Measurements from ENCODE around the gene CD164L2.
A peak's percentile ranks its signal among the peaks of the same experiment; 100 is the strongest.
"Not testable (repeated sequence)": the region's sequence is repeated elsewhere in the genome, so short reads cannot be mapped to it uniquely, and the experiment has no call there.

Gene CD164L2

DNA sequence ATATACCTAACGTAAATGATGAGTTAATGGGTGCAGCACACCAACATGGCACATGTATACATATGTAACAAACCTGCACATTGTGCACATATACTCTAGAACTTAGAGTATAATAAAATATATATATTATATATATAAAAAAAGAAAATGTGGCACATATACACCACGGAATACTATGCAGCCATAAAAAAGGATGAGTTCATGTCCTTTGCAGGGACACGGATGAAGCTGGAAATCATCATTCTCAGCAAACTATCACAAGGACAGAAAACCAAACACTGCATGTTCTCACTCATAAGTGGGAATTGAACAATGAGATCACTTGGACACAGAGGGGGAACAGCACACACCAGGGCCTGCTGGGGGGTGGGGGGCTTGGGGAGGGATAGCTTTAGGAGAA lies 1.7 kb upstream of the CD164L2 start:
- not testable (repeated sequence) for DNase-seq (ENCODE audit: low read depth)

DNA sequence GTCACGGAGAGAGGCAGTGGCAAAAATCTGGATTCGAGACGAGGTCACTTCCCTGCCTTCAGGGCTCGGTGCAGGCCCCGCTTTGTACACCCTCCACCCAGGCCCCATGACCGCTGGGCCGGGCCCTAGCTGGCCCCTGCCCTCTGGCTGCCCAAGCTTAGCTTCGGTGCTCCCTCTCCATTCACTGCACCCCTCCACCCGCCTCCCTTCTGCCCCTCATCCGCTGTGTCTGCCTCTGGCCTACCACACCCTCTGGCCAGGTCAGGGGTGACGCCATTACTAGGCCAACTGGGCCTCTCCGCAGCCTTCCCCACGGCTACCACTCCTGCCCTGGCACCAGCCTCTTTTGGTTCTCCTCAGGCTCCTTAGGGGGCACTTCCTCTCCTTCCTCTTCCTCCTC lies 528 bp upstream of the CD164L2 start:
- DNase-seq (ENCODE audit: low read depth): no peak

DNA sequence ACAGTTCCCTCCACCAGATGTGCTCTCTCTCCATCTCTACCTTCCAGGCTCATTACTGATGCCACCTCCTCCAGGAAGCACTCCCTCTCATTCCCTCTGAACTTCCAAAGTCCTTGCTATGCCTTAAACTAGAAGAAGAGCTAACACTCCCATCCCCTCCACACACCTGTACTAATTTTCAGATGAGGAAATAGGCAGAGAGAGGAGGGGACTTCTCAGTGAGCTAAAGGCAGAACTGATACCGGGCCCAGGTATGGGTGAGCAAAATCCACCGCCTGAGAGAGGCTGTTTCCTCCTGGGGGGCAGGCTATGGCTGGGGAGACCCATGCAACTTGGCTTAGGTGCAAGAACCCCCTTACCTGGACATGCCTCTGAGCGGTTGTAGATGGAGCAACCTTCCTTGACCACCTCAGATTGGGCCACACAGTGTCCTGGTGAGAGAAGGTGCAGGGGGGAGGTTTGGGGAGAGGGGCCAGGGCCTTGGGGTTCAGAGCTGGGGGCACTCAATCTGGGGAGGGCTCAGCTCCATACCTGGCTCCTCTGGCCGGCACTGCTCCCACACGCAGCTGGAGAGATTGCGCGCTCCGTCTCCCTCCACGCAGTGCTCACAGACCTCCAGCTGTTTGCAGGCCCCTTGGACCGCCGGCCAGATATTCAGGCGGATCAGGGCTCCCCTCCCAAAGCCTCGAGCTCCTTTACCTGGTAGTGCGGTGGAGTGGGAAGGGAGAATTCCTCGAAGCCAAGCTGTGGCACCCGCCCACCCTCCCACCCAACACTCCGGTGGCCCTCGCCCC lies 967 bp downstream of the CD164L2 start:
- no peak for DNase-seq (ENCODE audit: low read depth)

DNA sequence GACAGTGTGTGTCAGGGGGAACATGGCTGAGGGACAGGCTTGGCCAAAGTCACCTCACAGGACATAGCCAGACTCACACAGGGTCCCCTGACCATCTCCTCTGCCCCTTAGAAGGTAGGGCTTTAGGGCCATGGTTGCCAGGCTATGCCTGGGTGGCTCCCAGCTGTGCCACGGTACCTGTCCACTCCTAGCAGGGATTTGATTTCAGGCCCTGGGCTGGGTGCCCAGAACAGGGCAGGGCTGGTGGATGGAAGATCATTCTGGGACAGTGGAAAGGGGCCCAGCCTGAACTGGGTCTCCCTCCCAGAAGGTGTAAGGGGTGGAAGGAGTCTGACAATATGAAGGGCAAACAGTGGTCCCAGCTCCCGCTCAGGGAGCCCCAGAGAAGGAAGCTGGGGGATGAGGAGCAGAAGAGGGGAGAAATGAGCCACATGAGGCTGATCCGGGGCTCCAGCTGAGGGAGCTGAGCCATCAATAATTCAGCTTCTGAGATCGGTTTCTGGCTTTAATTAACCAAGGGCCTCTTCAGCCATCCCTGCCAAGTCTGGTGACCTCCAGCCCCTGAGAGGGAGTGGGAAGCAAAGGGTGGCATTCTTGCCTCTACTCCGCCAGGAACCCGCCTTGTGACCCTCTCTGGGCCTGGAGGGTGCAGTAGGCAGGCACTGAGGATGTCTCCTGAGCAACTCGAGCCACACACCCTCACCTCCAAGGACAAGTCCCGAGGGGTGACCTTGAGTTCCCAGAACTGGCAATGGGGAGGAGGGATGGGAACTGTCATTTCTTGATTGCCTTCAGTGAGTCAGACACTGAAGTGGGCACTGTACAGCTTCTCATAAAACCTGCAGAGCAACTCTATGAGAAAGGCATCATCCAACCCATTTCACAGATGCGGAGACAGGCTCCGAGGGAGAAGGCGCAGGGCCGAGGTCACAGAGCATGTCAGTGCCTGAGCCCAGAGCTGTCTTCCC lies 2.1 kb downstream of the CD164L2 start:
- no peak for DNase-seq (ENCODE audit: low read depth)

DNA sequence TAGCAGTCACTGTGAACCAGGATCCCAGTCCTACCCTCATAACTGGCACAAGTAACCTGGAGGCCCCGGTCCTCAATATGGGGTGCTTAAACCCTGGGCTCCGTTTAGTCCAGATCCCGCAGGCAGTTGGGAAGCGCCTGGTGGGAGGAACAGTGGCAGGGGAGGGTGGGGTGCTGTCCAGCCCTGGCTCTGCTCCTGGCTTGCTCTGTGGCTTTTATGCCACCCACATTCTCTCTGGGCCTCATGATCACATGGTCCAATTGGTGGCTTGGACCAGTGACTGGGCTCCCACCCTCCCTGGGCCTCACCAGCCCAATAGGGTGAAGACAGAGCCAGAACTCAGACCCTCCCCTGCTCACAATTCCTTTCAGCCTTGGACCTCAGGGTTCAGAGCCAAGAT lies 2.9 kb downstream of the CD164L2 start:
- DNase-seq (ENCODE audit: low read depth): no peak

DNA sequence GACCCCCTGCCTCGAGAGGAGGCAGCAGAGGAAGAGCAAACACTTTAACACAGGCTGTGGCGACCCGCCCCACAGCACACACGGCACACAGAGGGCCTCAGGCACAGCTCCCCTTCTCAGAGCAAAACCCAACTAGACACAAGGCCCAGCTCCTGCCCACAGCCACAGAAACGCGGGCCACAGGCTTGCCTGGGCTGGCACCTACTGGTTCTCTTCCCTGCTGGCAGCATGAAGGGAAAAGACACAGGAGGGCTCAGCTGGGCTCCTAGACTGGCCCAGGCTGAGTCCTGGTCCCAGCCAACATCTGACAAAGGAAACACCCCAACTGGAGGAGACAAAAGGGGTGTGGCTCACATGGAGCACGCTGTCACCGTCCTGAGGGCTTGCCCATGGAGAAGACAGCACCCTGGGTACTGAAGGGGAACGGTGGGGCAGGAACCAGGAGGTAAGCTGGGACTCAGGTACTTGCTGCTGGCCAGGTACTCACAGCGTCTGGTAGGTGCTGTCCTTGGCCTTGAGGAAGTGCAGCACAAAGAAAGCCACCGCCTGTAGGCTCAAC lies 3.5 kb downstream of the CD164L2 start:
- no peak for DNase-seq (ENCODE audit: low read depth)

DNA sequence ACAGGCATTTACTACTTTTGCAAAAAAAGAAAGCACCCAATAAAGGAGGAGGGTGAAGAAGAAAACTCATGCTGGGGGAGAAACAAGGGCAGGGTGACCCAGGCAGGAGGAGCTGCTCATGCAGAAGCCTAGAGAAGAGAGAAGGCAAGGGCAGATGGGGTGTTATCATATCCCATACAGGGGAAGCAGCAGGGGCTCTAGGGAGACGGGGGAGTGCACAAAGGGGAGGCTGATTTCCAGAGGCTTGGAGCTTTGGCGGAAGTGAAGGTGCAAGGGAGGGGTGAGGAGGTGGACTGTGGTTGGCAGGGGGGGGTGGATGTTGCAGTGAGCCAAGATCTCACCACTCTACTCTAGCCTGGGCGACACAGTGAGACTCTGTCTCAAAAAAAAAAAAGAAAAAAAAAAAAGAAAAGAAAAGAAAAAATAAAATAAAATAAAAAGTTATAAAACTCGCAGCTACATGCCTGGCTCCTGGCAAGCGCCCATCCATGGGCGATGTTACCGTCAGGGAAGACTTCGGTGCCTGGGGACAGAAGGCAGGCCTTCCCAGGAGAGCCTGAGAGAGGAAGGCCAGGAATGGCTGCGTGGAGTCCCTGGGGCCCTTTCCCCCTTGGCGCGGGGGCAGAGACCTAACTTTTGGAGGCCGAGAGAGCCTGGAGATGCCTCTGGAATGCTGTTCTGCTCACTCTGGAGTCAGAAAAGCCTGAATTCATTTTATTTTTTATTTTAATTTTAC lies 5.2 kb downstream of the CD164L2 start:
- no peak for DNase-seq (ENCODE audit: low read depth)

DNA sequence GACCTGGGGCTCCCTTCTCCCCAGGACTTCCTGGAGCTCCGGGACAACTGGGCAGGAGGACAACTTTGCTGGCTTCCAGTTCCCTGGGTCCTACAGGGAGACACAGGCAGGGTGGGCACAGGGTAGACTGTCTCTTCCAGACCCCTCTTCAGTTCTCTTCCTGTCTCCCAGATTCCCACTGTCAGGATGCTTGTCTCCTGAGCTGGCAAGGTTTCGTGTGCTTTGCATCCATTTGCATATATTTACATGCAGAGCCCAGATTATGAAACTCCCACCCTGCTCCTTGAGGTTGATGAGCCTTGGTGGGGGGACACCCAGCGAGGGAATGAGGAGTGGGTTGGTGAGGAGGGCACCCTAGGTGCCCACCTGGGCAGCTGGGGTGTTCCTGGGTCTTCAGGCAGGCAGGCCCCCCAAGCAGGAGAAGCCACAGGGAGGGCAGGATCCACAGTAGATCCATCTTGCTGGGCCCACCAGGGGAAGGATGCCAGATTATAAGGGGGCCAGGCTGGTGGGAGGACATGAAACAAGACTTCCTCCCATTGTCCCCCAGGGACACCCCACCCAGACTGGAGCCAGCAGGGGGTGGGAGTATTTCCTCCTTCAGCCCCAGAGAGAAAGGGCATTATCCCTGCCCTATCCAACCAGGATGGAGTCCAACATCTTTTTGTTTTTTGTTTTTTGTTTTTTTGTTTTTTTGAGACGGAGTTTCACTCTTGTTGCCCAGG lies 8.6 kb downstream of the CD164L2 start, which contains the start of gene FCN3:
FCN3 (minus strand) TSS at position 463 of the 725 bp plus-strand sequence; CDS start at position 457, 6 bp downstream.
- DNase-seq (ENCODE audit: low read depth): no peak

DNA sequence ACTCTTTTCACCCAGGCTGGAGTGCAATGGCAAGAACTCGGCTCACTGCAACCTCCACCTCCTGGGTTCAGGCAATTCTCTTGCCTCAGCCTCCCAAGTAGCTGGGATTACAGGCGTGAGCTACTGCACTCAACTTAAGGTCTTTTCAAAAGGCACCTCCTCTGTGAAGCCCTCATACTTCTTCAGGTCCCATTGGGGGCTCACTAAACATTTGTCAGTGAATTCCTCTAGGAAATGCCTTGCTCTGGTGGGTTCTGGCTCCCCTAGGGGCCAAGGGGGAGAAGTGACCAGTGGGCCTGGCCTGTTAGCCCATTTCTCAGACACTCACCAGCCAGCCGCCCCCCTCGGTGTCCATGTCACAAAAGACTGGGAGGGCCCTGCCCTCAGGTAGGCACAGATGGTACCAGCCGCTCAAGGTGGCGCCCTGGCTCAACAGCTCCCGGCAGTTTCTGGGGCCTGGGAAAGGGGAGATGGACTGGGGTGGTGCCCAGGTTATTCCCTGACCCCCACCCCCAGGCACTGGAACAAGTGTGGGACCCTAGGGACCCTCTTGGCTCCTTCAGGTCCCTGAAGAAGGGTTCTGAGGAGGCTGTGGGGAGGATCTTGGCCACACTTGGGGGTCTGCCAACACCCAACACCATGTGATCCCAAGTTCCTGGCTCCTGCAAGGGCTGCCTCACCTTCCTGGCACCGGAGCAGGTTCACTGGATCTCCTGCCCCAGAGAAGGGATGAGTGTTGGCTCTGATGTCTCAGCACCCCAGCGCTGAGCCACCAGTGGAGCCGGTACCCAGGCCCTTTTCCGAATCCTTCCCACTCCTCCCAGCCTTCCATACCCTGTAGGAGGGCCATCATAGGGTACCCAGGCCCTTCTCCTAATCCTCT lies 10.1 kb downstream of the CD164L2 start:
- DNase-seq (ENCODE audit: low read depth): no peak

DNA sequence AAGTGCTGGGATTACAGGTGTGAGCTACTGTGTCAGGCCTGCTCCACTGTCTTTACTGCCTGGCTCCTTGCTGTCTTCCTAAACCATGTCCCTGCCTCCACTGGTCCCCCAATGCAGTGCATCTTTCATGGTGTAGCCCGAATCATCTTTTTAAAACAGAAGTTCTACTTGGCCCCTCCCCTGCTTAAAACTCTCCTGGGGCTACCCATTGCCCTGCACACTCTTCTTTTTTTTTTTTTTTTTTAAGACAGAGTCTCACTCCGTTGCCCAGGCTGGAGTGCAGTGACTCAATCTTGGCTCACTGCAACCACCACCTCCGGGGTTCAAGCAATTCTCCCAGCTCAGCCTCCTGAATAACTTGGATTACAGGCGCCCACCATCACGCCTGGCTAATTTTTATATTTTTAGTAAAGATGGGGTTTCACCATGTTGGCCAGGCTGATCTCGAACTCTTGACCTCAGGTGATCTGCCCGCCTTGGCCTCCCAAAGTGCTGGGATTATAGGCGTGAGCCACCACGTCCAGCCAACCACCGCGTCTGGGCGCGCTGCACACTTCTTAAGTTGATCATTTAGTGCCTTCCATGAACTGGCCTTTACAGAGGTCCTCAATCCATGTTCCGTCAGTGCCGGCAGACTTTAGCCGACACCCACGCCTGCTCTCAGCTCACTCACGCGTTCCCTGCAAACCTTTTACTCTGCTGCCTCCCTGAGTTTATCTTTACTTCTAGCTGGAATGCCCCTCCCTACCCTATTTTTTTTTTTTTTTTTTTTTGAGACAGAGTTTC lies 10.9 kb downstream of the CD164L2 start:
- no peak for DNase-seq (ENCODE audit: low read depth)

DNA sequence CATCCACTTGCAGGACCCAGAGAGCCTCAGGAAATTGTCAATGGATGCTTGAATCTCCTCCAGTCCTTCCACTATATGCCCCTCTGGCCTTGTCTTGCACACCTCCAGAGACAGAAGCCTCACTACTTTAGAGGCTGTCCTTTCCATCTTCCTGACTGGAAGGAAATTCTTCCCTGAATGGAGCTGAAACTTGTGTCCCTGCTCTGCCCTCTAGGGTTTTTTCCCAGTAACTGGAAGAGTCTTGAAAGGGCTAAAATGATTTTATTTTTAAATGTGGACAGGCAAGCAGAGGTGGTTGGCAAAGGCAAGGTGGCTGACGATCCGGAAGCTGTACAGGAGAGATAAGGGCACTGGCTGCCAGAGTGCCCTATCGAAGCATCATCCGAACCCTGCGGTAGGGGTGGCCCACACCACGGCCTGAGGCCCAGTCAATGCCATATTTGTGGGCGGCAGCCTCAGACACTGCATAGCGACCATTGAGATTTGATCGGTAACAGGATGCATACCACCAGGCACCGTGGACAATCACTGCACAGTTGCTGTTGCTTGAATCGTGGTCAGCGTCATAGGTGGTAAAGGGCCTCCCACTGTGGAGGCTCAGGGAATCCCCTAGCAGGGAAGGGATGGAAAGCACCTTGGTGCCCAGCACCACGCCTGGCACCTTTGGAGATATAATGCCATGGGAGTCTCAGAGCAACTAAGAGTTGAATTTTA lies 14.1 kb downstream of the CD164L2 start:
- DNase-seq (ENCODE audit: low read depth): no peak

DNA sequence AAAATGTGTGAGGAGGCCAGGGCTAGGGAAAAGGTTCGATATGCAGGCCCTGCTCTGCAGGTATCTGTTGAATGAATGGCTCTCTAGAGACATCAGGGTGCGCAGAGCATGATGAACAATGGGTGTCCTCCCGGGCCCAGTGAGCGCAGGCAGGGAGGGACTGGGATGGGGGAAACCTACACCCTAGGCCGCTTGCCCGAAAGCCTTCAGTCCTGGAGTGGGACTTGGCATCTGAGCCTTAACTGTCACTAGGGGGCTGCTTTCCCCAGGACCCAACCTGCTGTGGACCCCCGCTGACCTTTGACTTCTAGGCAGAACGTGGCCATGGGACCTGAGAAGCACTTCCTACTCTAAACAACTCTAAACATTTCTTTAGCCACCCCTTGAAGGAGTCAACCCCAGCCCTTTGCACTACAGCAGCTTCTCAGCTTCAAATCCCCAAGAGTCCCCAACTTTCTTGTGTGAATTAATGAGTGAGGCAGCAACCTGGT lies 15.9 kb downstream of the CD164L2 start:
- DNase-seq (ENCODE audit: low read depth): no peak

DNA sequence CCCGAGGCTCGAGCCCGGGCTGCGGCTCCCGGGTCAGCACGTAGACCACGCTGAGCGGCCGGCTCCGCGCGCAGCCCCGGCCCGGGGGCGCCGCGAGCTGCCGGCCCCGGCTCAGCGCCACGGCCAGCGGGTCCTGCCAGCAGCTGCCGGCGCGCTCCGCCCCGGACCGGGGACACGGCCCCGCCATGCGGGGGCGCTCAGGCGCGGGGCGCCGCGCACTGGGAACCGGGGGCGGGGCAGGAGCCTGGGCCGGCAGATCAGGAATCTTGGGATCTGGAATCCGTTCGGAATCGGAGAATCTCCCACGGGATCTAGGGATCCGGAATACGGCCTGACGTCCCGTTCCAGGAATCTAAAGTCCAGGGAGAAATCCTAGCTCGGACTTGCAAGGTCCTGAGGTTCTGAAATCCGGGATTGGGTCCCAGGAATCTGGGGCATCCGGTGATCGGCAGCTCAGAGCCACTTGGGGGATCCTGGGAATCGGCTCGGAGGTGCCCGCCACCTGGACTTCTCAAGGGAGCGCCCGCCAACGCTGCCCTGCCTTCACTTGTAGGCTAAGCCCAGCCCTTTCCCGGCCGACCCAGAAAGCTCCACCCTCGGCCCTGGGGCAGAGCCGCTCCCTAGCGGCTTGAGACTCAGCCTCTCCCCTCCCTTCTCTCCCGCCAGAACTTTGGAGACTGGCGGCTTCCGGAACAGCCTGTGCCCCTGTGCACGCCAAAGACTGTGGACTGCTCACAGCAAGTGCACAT lies 16.5 kb downstream of the CD164L2 start, which contains the start of gene MAP3K6:
MAP3K6 (minus strand) TSS at position 551 of the 749 bp plus-strand sequence; CDS start at position 187, 364 bp downstream.
- no peak for DNase-seq (ENCODE audit: low read depth)

DNA sequence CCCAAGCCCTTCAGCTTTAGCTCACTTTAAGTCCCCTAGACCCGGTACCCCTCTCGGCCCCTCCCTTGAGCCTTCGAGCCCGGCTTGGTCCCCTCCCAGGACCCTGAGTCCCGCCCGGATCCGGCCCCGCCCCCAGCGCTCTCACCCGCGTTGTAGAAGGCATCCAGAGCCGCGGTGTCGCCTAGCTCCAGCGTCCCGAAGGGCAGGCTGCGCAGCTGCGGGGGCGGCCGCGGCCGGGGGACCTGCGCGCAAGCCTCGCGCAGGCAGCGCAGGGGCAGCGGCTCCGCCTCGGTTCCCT lies 17.1 kb downstream of the CD164L2 start:
- peak; percentile 49 for DNase-seq (ENCODE audit: low read depth)

DNA sequence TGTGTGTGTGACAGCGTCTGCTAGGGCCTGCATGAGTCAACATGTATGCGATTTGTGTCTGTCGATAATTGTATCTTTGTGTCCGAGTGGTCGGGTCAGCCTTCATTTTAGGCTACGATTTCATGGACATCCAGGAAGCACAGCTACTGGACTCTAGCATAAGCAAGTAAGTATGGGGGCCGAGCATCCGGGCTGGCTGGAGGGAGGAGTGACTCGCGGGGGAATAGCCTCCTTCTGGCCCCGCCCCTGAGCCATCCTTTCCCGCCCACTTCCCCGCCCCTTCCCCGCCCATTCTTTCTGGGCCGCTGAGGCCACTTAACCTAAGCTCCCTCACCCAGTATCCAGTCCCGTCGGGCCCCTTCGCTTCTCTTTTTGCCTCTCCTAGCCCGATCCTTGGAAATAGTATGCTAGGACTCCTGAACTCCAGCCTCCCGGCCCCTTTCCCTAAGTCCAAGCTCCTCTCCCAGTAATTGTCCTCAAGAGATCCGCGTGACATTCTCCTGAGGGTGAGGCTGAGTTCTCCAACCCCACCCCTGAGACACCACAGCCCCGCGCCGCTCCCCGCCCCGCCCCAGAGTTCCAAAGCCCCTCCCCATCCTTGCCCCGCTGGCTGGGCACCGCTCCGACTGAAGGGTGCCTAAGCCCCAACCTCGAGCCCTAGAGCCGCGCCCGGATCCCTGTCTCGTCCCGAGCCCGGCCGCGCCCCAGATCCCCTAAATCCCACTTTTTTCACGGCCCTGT lies 17.6 kb downstream of the CD164L2 start:
- DNase-seq (ENCODE audit: low read depth): peak; percentile 61

DNA sequence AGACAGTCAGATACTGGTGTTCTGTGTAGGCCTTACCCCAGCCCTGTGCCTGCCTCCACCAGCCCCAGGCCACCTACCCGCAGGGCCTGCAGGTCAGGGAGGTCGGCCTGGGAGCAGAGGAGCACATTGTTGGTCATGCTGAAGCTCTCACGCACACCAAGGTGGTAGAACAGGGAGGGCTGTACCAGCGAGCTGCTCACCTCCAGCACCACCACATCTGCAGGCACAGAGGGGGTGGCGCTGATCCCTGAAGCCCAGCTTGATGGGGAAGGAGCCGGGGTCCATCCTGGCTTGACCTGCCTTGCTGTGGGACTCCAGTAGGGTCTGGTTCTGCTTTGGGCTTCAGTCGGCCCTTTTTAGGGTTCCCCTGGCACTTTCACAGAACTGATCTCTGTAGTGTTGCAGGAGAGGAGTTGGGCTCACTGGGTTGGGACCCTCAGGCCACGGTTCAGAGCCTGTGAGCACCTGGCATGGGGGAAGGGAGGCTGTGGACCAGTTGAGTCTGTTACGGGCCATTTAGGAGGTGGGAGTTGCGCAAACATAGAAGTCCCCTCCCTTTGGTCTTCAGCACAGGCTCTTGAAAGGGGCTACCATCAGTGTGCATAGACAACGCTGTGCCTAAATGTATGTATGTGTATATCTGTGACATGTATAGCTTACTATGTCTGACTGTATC lies 18.3 kb downstream of the CD164L2 start:
- DNase-seq (ENCODE audit: low read depth): no peak
